ENCODE results near the gene RNF14.
A peak's percentile ranks its signal among the peaks of the same experiment; 100 is the strongest.
"Not testable (repeated sequence)": the region's sequence is repeated elsewhere in the genome, so short reads cannot be mapped to it uniquely, and the experiment has no call there.

Gene RNF14

DNA sequence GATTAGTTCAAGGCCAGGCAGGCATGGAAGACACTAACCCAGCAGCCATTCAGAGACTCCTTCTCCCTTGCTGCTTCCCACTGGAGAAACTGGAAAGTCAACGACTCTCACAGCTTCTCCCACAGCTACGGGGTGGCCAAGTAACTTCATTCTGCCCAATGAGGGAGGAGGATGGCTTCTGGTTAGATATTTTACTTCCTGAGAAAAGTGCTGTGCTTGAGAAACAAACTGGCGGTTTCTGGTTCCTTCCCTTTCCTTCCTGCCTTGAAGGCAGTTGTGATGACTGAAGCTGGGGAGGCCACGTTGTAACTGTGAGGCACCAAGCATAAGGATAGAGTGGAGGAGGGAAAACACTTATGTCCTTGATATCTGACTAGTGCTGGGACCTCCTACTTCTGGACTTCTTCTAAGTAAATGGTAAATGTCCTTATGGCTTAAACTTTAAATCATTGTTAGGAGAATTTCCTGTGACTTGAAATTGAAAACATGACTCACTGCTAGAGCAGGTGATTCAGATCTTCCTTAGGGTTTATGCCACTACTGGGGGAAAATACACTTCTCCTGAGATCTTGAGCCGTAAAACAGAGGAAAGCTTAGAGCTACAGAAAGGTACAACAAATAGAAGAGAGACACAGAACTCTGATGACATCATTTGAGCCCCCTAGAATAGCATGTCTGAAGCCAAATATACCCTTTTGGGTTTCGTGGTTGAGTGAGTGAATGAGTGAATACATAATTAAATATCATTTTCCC is 47.1 kb downstream of the RNF14 start:
- DNase-seq = peak; percentile 25

- no peak for DNase-seq
Measured at GRCh38 chr5:142016556-142016955, 47.7 kb downstream of the RNF14 start.

GRCh38 chr5:142017832-142018427 is 49.0 kb downstream of the RNF14 start:
- peak; percentile 29 for DNase-seq

DNA sequence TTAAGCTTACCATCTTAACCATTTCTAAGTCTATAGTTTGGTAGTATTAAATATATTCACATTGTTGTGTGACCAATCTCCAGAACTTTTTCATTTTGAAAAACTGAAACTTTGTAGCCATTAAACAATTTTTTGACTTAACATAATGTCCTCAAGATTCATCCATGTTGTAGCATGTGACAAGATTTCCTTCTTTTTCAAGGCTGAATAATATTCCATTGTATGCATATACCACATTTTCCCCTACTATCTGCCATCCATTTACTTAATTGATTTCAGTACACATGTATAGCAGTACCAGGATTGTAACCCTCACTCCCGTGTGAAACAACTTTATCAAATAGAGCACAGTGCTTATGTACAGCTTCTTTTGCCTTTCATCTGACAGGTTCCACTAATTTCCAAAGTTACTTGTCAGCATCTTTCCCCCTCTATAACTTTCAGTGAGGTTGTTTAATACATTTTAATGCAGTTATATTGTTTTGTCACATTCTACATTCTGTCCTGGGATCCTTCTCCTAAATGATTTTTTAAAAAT is 51.3 kb downstream of the RNF14 start:
- DNase-seq = no peak

GRCh38 chr5:142023836-142024235 is 54.9 kb downstream of the RNF14 start:
- no peak for DNase-seq

DNA sequence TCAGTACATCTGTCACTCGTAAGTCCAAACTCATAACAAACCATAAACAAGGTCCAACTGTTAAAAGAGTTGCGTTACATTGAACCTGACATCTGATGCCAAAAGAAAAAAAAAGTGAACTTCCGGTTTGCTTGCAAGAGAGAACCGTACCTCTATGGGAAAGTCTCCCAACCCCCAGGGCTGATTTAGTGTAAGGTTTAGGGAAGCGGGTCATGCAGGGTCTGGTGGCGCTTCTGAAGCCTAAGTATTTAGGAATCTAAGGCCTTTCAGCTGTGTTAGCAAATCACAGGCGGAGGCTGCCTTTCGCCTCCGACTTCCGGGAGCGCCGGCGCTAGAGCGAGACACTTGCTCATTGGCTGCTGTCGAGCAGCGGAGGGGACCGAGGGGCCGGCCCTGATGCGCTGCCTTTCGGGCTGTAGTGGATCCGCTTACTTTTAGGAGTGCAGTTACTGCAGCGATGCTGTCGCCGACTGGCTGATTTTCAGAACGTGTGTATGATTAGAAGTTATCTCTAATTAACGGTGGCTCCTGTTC is 55.9 kb downstream of the RNF14 start:
- DNase-seq = peak; percentile 87

DNA sequence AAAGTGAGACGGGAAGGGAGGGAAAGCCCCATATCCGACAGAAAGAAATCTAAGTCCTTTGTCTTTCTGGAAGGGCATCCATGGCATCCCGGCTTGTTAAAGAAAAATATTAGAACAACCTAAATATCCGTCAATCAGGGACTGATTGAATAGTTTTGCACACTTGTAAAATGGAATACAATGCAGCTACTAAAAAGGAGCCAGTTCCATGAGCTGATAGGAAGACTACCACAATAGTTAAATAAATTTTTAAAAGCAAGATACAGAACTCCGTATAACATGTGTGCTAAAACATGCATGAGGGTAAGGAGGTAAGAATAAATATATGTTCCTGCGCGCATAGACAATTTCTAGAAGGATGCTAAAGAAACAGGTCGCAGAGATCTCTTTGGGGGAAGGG is 56.7 kb downstream of the RNF14 start:
- no peak for DNase-seq

GRCh38 chr5:142032150-142032549 is 63.2 kb downstream of the RNF14 start:
- no peak for DNase-seq

DNA sequence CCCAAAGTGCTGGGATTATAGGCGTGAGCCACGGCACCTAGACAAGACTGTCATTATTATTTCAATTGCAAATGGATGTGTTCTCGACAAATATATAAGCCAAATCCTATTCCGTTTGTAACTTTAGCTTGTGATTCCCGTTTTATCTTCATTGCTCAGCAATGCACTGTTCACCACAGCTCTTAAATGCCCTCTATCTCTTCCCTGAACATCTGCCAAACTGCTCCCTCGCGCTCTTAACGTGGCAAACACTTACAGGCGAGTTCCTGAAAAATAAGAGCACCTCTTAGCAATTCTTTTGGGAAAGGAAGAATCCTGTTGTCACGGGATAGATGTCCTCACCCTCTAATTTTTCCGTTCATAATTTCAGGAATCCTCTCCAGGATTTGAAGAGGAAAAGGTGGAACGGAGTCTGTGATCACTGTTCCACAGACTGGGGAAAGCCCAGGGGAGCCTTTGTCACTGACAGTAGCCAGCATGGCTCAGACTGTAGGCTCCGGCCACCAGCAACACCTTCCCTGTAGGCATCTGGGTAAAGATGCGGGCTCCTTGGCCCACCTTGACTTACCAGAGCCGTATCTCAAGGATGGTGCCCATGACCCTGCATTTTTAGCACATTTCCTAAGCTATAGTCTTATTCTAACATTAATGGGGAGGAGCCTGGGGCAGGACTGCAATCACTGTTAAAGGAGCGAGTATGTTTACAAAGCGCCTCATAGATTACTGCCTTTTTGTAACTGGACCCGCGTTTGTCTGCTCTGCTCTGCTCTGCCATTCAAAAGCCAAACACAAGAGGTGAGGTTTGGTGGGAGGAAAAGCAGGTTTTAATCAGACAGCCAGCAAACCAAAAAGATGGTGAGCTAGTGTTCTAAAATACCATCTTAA is 64.1 kb downstream of the RNF14 start:
- peak; percentile 48 for DNase-seq

DNA sequence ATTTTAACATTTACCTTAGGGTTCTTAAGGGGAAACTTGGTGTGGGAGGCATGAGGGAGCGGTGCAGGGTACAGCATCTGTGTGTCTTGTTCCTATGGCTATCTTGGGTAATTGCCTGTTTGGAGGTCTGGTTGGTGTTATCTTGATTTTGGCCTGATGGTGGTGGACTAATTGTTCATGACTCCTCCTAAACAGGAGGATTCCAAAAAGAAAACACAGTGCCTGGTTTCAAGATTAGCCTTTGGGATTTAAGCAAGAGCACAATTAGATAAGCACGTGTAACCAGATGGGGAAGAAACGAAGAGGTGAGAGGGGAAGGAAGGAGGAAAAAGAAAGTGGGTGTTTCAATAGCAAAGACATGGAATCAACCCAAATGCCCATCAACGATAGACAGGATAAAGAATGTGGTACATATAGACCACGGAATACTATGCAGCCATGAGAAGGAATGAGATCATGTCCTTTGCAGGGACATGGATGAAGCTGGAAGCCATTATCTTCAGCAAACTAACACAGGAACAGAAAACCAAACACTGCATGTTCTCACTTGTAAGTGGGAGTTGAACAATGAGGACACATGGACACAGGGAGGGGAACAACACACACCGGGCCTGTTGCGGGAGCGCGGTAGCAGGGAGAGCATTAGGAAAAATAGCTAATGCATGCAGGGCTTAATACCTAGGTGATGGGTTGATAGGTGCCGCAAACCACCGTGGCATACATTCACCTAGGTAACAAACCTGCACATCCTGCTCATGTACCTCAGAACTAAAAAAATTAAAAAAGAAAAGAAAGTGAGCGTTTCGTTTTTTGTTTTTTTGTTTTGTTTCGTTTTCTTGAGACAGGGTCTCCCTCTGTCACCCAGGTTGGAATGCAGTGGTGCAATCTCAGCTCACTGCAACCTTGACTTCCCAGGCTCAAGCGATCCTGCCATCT is 65.0 kb downstream of the RNF14 start:
- peak; percentile 20 for DNase-seq

GRCh38 chr5:142034994-142035393 is 66.1 kb downstream of the RNF14 start:
- no peak for DNase-seq

DNA sequence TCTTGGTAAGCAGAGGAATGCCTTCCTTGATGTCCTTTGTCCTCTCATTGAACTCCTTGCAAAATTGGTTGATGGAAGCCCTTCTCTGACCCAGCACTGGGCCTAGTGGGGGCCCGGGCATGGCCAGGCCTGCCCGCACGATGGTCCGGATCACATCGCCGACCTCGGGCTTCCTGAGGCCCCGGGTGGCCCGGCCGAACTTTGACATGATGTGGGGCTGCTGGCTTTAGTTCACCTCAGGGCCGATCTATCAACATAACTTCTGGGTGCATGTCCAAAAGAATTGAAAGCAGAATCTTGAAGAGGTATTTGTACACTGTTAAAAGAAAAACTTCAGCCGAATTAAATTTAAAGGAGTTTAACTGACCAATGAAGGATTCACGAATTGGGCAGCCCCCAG is 68.0 kb downstream of the RNF14 start:
- no peak for DNase-seq

DNA sequence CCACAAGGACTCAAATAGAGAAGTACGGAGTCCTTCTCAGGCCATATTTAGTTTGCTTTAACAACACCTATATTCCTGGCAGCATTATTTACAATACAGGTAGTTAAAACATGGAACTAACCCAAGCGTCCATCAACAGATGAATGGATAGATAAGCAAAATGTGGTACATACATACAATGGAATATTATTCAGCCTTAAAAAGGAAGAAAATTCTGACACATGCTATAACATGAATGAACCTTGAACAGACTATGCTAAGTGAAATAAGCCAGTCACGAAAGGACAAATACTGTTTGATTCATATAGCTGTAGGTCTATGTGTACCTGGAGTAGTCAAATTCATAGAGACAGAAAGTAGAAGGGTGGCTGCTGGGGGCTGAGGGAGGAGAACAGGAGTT is 68.7 kb downstream of the RNF14 start:
- DNase-seq = not testable (repeated sequence)

DNA sequence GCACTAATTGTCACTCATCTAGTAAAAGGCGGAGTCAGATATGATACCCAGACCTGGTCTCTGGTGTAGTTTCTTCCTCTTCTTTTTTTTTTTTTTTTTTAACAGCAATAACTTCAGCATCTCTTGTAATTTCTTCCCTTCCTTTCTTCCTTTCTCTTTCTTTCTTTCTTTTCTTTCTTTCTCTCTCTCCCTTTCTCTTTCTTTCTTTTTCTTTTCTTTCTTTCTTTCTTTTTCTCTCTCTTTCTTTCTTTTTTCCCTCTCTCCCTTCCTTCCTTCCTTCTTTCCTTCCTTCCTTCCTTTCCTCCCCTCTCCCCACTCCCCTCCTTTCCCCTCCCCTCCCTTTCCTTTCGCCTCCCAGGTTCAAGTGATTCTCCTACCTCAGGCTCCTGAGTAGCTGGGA is 69.8 kb downstream of the RNF14 start:
- DNase-seq = no peak
